Embryonic facial prominence (tissue), 1 donor: Measurements from ENCODE around the gene EXOC6.
"Not testable (repeated sequence)": the region's sequence is repeated elsewhere in the genome, so short reads cannot be mapped to it uniquely, and the experiment has no call there.

Experiments
- DNase-seq: peaks from one replicate; pipeline ENCODE4 v3.0.0-alpha.2; 2016; ENCODE audit errors: extremely low spot score

EXOC6 gene

DNA sequence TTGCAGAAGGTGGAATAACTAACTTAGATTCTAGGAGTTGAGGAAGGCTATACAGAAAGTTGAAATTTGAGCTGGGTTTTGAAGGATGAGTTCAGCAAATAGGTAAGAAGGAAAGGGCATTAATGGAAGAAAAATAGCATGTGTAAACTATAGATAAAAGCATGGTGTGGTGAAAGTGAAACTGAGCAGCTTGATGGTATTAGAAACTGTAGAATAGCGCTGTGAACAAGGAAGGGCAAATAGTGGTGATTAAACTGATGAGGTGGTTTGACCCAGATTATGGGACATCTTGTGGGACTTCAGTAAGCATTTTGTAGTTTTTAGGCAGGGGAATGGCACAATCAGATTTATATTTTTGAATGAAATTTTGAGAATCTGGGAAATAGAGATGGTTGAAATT is 90.5 kb downstream of the EXOC6 start:
- DNase-seq = no peak

DNA sequence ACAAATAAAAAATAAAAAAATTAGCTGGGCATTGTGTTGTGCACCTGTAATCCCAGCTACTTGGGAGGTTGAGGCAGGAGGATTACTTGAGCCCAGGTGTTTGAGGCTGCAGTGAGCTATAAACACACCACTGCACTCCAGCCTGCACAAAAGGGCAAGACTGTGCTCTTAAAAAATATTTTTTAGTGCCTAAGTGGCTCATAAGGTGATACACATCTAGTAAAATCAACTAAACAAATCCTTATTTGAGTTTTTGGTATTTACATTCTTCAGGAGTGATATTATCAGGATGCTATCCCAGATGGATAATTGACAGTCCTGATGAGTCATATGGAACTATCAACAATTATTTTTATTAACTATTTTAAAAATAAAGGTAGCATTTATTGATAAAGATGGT is 93.9 kb downstream of the EXOC6 start:
- no peak for DNase-seq

DNA sequence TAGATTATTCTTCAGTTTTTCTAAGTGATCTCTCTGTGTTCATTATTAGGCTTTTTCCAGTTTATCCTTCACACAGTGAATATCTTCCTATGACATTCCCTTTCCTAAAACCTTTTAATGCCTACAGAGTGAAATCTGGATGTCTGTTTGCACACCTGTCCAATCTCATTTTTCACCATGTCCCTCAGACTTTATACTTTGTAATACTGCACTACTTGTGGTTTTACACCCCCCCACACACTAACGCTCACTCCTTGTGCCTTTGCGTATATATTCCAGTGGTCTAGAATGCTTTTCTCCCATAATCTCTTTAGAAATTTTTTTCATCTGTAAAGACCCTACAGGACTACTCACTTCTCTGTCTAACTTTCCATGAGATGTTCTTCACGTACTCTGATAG is 98.2 kb downstream of the EXOC6 start:
- no peak for DNase-seq

DNA sequence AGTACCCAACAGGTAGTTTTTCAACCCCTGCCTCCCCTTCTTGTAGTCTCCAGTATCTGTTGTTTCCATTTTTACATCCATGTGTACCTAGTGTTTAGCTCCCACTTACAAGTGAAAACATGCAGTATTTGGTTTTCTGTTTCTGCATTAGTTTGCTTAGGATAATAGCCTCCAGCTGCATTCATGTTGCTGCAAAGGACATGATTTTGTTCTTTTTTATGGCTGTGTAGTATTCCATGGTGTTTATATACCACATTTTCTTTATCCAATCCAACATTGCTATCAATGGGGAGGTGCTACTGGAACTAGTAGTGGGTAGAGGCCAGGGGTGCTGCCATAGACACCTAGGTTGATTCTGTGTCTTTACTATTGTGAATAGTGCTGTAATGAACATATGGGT is 104.3 kb downstream of the EXOC6 start:
- not testable (repeated sequence) for DNase-seq

DNA sequence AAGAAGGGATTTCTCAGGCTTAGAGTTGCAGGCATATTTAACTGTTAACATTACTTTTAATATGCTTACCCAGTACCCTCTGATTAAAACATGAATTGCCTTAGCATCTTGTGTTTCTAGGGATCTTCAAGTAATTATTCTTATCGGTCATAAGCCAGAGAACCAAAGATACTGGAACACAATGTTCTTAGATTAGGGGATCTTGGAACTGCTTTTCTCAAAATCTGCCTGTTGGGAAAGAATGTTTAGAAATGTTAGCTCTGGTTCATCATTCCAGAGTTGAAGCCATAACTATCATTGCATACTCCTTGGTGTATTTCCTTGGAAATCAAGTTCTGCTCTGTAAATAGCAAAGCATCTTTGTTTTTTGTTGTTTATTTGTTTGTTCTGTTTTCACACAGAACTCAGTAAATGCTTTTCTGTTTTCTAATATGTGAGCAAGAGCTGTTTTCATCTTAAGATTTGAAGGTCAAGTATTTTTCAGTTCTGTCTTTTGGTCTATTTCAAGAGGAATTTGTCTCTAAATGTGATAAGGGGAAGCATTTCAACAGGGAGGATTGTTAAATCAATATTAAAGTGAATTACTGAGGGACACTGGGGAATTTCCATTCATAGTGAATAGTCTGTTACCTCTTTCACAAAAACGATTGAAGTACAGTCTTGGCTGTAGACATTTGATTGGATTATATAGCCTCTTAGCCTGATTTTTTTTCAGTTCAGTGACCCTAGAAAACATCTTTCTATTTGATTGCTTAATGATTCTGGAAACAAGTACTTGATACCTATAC is 109.1 kb downstream of the EXOC6 start:
- no peak for DNase-seq

DNA sequence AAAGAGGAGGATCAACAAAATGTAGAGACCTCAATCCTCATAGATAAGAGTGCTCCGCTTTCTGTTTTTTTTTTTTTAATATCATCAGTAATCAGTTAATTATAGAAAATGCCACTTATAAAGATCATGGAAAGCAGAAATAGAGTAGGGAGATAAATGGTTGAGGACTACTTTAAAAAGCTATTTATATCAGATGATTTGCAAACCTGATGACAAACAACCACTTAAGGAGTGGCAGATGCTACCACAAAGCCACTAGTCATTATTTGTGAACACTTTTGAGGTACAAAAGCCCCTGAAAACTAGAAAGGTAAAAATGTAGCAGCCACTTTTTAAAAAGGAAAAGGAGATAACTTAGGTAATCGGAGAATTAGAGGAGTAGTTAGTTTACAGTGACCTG is 113.3 kb downstream of the EXOC6 start:
- no peak for DNase-seq

DNA sequence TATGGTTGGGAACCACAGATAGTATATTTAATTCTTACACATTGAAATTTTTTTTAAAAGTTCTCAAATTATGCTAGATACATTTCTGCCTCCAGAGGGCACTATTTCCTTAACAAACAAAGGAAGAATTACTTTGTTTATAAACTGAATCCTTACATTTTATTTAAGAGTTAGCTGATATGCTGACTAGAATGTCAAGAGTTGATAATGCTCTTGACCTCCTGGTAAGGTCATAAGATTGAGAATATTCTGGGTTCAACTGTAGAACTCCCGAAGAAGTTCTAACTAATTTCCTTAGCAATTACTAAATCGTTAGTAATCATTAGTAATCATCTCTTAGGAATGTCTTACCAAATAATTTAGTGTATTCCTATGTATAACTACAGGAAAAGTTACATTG is 117.0 kb downstream of the EXOC6 start:
- peak; percentile 29 for DNase-seq

DNA sequence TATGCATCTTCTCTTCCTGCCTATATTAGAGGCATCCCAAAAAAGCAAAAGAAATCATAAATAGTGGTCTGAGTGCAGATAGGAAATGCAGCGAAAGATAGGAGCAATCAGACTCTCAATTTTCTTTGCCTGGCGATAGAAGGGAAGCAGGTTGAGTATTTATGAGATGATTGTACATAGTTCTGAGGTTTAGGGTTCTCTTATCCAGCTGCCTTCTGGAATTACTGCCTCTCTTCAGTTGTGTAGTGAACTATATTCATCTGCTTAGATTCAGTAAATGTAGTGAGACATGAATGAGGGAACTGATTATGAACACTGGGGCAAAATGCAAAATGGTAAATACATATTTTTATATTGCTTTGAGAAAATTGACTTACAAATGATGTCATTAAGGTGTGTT is 119.3 kb downstream of the EXOC6 start:
- no peak for DNase-seq

DNA sequence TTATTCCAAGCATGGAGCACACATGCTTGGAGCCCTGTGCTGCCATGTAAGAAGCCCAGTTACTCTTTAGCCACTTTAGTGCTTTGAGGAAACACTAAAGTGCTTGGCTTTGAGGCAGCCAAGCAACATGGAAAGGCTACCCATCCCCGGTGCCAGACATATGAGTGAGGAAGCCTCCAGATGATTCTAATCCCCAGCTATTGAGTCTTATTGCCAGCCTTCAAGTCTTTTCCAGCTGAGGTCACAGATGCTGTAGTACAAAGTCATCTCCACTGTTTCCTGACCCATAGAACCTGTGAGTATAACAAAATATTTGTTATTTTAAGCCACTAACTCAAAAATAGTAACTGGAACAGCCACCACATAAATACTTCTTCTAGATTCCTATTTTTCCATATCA is 120.8 kb downstream of the EXOC6 start:
- no peak for DNase-seq

DNA sequence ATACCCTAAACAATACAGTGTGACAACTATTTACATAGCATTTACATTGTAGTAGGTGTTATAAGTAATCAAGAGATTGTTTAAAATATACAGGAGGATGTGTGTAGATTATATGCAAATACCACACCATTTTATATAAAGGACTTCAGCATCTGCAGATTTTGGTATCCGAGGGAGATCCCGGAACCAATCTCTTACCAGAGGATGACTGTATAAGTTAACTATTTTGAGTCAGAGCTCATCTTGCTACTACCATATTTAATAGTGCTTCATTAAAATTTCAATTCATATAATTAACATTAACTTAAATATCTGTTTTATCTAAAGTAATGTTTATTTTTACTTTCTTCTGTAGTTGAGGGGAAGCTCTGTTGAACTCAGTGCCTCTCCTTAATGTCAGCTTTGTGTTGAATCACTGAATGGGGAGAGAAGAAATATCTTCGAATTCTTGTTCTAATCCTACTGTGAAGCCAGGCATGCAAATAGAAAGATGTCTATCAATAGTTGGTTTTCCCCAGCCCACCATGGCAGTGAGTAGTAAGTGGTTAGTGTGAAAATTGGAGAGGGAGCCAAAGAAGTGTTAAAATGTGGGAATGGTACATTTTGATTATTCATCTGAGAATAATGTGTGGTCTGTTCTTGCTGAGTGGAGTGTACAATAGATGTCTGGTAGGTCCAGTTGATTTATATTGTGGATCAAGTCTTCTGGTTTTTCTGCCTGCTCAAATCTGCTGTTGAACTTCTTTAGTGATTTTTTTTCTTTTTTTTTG is 122.2 kb downstream of the EXOC6 start:
- DNase-seq = no peak

DNA sequence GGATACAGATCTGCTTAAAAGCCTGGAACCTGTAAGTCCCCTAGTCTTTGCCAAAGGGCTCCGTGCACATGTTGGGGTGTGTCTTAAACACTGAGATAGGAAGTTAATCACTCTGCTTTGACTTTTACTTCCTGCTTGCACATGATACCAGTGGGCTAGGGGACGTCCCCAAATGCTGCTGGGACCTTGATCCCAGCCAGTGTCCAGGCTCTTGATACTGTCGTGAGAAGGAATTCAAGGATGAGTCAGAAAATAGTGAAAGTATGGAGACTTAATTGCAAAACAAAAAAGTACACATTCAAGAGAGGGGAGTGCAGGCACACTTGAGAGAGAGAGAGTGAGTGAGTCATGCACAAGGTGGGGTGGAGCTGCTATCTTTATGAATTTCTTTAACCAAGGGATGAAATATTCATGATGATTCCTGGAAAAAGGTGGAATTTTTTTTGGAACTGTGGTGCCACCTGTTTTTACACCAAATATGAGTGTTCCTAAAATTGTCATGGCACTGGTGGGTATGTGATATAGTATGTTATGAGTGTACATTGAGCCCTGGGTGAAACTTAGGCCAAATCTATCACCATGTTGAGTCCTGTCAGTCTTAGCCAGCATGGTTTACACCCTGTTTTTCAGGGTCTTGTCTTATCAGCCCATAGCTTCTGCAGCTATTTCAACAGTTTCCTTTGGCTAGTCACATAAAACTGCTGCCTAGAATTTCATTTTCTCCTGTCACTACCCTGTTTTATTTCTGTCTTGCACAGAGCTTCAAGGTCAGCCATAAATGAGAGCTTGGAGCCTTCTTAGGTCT is 123.9 kb downstream of the EXOC6 start:
- DNase-seq = no peak

DNA sequence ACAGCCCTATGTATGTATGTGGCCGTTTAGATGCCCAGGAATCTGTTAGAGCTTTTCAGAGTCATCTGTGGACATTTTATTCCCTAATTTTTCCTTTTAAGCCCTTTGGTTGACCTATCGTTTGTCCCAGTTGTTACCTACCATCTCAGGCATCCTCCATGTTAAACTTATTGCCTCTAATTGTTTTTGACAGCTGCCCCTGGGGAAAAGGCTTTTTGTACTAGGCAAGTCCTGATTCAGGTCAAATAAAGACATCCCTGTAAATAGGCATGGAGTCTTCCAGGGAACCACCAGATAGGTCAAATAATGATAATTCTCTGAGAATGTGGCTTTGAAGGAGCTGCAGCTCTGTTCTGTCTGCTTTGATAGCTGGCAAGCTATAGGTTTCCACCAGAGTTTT is 124.6 kb downstream of the EXOC6 start:
- no peak for DNase-seq

DNA sequence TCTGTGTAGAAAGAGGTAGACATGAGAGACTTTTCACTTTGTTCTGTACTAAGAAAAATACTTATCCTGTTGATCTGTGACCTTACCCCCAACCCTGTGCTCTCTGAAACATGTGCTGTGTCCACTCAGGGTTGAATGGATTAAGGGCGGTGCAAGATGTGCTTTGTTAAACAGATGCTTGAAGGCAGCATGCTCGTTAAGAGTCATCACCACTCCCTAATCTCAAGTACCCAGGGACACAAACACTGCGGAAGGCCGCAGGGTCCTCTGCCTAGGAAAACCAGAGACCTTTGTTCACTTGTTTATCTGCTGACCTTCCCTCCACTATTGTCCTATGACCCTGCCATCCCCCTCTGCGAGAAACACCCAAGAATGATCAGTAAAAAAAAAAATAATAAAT is 128.0 kb downstream of the EXOC6 start:
- DNase-seq = not testable (repeated sequence)

DNA sequence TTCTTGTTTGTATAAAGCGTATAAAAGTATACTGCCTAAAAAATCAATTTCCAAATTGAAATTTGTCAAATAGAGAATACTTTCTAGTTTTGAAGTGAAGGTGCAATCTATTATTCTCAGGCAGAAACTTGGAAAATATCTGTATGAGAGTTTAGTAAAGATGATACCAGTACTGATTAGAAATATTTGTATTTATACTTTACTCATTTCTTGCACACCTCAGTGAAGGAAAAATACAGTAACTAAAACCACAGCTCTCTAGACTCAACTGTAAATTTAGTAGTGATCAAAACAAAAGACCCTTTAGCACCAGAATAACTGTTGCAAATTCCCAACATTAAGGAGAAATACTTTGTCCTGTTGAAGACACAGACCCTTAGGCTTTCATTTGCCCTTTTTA is 140.9 kb downstream of the EXOC6 start:
- no peak for DNase-seq

DNA sequence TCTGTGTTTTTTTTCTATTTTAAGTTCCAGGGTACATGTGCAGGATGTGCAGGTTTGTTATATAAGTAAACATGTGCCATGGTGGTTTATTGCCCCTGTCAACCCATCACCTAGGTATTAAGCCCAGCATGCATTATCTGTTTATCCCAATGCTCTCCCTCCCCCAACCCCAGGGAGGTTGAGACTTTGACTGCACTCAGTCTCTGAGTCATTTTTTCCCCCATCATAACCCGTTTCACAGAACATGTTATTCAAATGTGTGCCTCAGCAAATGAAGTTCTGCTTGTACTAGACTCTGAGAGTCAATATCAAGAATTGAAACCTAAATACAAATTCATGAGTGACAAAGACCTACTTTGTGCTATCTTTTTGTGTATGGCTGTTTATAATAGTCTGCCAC is 142.3 kb downstream of the EXOC6 start:
- no peak for DNase-seq

DNA sequence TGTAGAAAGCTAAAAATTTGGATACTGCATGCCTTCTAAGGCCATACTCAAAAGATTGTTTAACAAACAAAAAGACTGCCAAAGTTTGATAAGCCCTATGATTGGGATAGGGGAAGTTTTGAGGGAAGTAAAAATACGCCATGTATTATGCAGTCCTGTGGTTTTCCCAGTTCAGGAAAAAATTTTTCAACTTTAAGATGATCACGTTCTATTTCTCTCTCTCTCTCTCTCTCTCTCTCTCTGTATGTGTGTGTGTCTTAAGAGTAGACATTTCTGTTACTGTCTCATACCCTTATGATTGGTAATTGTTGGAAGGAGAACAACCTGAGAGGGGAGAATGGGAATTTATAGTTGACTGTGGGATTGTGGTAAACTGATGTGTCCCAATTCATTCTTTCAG is 143.2 kb downstream of the EXOC6 start:
- DNase-seq = no peak

DNA sequence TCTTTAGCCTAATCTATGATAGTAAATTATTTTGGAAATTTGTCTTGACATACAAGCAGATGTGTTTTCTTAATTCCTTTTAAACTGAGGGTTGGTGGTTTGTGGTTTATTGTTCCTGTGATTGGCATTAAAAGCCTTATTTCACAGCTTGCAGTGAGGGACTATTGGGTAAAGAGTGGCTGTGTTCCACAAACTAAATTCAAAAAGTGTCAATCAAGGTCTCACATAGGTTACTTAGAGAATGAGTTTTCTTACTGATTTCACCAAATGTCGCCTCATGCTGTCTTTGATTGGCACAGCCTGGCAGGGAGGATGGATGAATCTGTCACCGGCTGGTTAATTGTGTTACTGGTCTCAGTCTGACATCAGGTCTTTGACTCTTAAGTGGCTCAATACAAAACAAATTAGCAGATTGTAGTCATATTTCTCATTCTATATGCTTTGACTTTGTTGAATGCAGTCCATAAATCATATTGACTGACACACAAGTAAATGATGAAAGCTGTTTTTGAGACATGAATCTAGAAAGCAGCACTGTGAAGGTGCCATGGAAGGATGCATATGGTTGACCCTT is 145.5 kb downstream of the EXOC6 start:
- no peak for DNase-seq

DNA sequence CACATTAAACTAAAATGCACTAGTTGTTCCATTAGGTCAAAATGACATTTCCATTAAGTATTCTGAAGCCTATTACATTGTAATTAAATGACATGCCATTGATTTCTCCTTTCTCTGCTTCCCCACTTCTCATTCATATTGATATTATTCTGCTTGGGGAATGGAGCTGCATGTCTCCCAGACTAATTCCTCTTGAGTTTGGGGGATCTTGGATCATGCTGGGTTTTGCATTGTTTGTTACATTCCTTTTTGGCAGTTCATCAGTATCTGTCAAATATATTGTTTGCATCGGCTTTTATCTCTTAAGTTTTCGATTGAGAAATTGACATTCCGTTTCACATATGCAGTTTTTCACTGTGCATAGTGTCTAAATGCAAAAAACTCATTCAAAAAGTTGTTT is 147.2 kb downstream of the EXOC6 start:
- no peak for DNase-seq

DNA sequence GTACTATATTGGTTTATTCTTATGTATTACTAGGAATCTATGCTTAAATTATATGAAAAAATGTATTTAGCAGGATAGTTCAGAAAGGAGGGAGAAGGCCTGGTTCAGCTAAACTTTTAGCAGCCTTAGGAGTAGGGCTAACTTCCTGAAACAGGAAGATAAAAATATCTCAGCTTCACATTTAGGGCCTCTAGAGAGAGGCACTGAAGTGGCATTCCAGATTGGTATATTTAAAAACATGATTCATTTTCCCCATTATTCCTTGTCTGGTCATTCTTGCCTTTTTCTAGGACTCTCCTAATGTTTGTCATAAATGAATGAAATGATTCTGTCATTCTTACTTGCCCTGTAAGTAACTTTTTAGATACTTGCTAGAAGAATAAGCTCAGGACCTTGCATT is 149.3 kb downstream of the EXOC6 start:
- DNase-seq = no peak

DNA sequence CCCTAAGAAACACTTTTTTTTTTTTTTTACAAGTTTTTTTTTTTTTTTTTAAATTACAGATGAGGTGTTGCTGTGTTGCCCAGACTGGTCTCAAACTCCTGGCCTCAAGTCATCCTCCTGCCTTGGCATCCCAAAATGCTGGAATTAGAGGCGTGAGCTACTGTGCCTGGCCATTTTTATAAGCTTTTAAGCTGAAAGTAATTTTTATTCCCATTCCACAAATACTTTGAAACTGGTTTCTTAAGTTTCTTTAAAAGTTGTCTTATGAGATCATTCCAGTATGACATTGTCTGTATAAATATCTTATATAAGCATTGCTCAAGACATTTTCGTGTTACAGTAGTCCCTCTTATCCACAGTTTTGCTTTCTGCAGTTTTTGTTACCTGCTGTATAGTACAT is 150.9 kb downstream of the EXOC6 start:
- DNase-seq = no peak

DNA sequence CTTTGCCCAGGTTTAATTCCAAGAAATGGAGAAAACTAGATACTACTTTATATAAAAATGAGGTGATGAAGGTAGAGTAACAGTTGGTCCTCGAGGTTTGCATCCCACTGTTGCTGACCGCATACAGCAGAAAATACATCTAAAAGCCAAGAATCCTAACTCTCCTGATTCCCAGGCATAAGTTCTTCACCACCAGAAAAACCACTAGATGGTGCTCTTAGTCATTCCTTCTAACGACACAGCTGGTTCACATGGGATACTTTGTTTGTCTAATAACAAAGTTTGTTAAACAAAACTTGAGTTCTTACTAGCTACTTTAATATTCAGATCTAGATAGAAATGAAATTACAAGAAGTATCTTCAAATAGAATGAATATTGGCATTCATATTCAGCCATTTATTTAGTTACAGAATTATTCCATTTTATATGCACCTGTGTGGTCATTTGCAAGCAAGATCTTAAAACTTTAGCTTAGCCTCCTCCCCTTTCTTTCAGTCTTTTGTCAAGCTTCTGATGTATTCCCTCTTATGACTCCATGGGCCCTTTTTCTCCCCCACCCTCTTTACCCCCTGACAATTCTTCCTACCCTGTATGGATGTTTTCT is 158.2 kb downstream of the EXOC6 start:
- peak; percentile 39 for DNase-seq

DNA sequence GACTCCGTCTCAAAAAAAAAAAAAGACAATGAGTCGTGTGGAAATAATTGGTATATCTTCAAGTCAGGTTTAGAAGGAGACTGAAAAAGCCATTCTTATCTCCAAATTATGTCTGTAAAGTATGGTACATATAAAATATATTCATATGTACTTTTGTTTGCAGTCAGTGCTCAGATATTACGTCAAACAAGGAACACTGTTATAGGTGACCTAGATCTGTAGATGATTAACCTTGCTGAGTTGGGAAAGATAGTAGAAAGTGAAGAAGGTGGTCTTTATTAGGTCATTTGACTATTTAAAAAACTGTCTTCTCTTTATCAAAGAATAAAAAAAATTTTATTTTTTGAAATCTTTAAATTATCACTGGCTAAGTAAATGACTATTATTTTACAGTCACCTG is 167.4 kb downstream of the EXOC6 start:
- no peak for DNase-seq
